ENCODE results near the gene ART5. TPM values are rescaled to one million over a fixed set of nuclear protein-coding genes. Genes with fewer than 3 reads are reported as not detected.
"Not testable (repeated sequence)": the region's sequence is repeated elsewhere in the genome, so short reads cannot be mapped to it uniquely, and the experiment has no call there.

The ART5 gene
- polyA plus RNA-seq, 4 donors, result 3.2 to 5.1 (median 3.8) TPM

DNA sequence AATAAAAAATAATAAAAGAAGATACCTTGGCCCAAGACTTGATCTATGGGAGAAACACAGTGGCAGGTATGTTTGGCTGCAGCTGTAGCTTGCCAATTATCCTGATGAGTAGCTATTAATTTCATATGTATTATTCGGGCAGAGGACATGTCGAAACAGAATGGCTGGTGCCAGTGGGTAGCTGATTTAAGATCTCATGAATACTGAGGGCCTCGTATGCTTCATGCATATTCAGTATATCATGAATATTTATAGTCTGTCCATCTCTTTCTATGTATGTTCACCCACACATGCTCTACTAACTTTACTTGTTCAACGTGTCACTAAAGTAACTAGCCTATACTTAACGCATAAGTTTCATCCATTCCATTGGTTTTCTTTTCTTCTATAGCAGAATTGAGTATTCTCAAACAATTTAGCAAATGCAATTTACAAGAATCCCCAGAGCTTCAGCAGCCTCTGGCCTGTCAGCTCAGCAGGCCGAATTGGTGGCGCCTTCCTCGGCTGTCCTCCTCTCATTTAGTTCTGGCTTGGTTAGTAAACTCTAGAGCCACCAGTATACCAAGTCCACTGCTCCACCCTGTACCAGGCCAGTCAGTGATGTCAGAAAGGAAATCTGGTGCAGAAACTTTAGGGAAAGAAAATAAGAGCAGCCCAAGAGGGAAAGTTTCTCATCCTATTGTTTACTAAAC, 17.9 kb downstream of the ART5 start:
- DNase-seq (ENCODE audit: low read depth in 4 of 4, low spot score in 3 of 4), result no peak

DNA sequence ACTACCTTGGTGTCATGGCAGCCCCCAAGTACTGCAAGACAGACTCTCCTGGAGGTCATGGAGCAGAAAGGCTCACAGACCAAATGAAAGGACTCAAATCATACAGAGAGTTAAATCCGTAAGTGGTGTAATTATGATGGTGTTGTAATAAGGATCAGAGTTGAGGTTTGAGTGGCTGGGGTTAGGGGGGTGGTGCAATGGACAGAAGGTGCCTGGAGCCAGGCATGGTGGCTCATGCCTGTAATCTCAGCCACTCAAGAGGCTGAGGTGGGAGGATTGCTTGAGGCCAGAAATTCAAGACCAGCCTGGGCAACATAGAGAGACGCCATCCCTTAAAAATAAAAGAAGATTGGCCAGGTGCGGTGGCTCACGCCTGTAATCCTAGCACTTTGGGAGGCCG, 18.7 kb downstream of the ART5 start:
- DNase-seq (ENCODE audit: low read depth in 4 of 4, low spot score in 3 of 4), result no peak

DNA sequence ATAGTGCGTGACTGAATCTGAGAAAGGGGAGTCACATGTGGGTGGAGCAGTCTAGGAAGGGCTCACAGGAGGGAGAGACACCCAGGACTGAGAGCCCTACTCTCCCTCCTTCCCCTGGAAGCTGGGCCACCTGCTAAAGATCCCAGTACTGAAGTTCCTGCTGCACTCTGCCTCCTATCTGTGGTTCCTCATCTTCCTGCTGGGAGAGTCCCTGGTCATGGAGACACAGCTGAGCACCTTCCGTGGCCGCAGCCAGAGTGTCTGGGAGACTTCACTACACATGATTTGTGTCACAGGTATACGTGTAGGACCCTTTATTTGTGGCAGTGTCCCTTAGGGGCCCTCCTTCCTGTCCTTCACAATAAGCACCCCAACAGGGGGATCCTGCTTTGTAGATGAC, 19.3 kb downstream of the ART5 start:
- no peak for DNase-seq (ENCODE audit: low read depth in 4 of 4, low spot score in 3 of 4)

DNA sequence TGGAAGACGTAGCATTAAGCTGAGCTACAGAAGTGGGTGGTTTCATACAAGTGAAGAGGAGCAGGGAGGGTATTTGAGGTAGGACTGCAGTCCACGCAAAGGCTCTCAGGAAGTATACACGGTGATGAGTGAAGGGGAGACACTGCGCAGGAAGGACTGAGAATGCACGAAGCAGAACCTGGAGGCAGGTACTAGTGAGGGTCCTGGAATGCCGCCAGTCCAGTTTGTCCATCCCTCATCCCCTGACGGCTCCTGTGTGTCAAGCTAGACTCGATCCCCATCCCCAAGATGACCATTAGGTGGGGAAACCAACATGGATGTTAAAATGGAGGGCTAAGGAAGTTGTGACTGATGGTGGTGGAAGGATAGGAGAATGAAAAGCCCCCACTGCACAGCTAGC, 23.8 kb downstream of the ART5 start:
- DNase-seq (ENCODE audit: low read depth in 4 of 4, low spot score in 3 of 4), result no peak

DNA sequence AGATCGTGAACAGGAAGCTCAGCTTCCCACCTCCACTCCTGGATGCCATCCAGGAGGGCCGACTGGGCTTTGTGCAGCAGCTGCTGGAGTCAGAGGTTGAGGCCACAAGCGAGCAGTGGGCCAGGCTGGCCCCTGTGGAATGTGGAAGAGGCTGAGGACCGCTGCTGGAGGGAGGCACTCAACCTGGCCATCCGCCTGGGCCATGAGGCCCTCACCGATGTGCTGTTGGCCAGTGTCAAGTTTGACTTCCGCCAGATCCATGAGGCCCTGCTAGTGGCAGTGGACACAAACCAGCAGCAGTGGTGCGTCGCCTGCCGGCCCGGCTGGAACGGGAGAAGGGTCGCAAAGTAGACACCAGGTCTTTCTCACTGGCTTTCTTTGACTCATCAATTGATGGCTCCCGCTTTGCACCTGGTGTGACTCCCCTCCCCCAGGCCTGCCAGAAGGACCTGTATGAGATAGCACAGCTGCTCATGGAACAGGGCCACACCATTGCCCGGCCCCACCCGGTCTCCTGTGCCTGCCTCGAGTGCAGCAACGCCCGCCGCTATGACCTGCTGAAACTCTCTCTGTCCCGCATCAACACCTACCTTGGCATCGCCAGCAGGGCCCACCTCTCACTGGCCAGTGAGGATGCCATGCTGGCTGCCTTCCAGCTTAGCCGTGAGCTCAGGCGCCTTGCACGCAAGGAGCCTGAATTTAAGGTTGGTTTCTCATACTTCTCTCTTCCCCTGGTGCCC, 24.9 kb downstream of the ART5 start:
- DNase-seq (ENCODE audit: low read depth in 4 of 4, low spot score in 3 of 4), result no peak

DNA sequence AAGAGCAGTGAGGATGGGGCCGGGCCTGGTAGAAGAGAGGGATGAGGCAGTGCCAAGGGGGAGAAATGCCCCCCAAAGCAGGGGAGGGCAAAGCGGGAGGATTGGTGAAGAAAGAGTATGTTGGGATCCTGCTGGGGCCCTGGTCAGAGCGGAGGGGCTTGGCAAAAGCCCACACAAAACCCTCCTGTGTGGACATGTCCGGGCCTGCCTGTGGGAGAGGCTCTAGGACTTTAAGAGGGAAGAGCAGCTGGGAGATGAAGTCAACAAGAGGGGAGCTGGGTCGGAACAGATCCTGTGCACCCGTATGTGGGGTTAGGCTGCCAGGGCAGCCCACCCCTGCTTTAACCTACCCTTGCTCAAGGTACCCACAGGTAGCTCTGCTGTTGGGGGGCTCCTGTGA, 25.8 kb downstream of the ART5 start:
- DNase-seq (ENCODE audit: low read depth in 4 of 4, low spot score in 3 of 4), result no peak

DNA sequence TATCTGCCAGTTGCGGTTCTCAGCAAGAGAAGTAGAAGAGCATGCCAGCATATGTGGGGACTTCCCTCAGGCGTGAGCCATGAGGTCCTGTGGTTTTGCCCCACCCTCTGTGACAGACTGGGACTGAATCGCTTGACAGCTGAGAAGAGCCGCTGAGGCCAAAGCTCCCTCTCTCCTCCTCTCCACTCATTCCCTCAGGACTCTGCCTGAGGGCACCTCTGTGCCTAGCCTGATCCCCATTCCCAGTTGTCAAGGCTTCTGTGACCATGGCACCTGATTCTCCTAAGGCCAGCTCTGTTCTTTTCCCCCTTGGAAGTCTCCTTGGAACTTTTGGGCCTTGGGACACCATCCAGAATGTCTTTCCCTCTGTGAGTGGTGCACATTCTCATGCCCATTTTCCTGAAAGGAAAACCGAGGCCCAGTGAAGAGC, 27.0 kb downstream of the ART5 start:
- DNase-seq (ENCODE audit: low read depth in 4 of 4, low spot score in 3 of 4), result no peak

DNA sequence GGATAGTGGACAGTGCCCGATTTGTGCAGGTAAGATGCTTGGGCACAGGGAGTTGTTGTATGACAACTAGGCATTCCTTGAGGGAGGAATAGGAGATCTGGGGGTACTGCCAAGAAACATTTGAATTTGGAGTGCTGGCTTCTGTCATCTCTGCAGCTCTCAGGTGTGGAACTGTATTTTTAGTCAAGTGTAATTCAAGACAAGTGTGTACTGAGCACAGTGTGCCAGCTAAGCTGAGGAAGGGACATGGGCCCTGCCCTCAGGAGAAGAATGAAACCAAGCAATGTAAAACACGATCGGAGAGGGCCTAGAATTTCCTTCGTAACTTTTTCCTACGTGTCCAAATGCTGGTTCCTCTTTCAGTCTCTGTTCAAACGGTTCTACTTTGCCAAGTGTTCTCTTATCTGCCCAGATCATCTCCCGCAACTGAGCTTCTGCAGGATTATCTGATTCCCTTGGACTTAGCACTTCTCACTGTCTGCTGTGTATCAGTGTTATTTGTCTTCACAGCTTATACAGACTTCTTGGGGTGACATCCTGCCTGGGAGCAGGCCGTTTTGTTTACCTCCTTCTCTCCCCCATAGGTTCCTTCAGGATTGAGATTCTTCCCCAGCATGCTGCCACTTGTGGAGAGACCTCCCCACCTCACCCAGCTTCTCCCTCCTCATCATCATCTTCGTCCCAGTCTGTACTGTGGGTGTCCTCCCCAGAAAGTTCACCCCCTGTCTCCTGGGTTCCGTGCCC, 27.6 kb downstream of the ART5 start:
- DNase-seq (ENCODE audit: low read depth in 4 of 4, low spot score in 3 of 4), result no peak

DNA sequence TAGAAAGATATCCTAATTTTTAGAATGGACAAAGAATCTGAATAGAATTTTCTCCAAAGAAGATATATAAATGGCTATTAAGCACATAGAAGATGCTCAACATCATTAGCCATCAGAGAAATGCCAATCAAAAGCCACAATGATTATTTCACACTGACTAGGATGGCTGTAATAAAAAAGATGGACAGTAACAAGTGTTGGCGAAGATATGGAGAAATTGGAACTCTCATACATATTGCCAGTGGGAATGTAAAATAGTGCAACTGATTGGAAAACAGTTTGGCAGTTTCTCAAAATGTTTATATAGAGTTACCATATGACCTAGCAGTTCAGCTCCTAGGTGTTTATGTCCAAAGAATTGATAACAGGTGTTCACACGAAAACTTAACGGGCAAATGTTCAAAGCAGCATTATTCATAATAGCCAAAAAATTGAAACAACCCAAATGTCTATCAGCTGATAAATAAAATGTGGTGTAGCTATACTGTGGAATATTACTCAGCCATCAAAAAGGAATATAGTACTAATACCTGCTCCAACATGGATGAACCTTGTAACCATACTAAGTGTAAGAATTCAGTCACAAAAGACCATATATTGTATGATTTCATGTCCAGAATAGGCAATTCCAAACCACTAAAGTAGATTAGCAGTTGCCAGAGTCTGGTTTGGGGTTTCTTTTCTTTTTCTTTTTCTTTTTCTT, 29.7 kb downstream of the ART5 start:
- no peak for DNase-seq (ENCODE audit: low read depth in 4 of 4, low spot score in 3 of 4)

DNA sequence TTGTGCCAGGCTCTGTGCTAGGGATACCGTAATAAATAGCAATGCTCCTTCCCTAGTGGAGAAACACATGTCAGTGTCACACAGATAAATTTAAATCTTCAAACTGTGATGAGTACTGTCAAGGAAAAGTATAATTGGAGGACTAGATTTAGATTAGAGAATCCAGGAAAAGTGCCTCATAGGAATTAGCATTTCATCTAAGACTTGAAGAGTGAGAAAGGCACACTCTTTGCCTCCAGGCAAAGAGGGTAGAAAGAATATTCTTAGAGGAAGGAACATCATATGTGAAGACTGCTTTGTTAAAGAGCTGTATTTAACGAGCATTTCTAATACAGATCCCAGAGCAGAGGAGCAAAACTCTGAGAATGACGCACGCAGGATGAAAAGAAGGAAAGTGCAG, 30.9 kb downstream of the ART5 start:
- no peak for DNase-seq (ENCODE audit: low read depth in 4 of 4, low spot score in 3 of 4)

DNA sequence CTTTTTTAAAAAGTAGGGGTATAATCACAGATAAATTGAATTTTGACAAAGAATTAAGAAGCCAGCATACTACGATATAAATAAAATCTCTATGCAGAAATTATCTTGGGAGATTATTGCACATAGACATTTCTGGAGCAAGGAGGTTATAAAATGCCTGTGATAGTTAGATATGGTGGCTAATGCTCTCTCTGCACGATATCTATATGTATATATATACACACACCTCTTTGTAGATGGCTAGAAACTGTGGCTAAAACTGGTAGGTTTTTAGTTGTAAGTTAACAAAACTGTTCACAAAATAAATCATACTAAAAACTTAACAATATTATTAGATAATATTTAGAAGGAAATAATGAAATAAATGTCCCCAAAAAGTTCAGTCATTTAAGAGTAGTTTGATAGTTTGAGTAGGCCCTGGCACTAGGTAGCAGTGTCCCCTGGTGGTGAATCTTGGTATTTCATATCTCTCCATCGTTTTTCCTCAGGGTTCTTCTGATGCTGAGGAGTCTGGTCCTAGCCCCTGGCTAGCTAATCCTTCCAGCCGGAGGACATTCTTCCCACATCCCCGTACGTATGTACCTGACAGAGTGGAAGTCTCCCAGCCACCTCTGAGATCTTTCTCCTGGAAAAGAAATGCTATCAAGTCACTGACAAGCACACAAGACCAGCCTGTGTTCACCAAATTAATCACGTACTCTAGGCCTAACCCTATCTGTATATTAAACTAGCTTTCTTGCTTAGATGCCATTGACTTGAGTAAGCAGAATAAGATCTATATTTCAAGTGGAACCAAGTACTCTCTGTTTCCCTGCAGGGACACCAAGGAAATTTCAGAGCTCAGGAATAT, 32.2 kb downstream of the ART5 start:
- DNase-seq (ENCODE audit: low read depth in 4 of 4, low spot score in 3 of 4), result peak in 1 of 4 donors; percentile 25

DNA sequence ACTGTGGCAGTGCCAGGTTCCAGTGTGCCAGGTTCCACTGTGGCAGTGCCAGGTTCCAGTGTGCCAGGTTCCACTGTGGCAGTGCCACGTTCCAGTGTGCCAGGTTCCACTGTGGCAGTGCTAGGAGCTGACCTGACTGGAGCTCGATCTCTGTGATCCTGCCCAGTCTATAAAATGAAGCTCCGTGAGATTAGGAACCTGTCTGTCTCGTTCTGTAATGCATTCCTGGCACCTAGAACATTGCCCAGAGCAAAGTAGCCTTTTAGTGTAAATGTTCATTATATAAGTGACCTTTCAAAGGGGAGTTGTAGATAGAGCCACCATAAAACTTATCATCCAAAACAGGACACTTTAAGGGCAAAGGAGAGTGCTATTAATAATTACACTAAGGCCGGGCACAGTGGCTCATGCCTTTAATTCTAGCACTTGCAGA, 36.0 kb downstream of the ART5 start:
- no peak for DNase-seq (ENCODE audit: low read depth in 4 of 4, low spot score in 3 of 4)

DNA sequence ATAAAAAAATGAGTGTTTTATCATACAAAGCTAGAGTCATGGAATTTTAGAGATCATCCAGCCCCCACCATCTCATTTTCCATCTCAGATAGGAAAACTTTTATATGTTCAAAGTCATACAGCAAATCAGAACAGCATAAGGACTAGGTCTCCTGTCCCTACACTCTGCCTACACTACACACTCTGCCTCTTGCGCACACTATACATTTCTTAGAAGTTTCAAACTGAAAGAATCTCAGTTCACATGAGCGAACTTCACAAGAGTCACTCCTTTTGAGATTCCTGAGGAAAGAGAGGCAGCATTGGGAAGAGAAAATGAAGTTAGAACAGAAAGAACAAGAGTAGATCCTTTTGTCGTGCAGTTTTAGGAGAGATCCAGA, 36.5 kb downstream of the ART5 start:
- DNase-seq (ENCODE audit: low read depth in 4 of 4, low spot score in 3 of 4), result no peak

DNA sequence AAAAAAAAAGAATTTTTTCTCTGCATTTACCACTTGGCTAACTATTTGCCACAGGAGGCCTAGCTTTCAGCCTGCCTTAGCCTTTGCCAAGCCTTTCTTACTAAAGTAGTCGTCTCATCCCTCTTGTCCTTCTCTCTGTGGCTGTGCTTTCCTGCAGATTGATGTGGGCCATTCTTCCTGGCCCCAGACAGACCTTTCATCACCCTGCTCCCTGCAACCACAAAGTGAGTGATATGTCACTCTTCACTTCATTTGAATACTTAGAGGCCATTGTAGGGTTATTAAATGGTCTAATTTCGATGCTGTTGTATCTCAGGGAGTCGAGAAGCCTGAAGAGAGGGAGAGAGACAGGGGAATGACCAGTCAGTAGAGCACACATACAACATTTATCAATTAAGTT, 37.6 kb downstream of the ART5 start:
- DNase-seq (ENCODE audit: low read depth in 4 of 4, low spot score in 3 of 4), result no peak

DNA sequence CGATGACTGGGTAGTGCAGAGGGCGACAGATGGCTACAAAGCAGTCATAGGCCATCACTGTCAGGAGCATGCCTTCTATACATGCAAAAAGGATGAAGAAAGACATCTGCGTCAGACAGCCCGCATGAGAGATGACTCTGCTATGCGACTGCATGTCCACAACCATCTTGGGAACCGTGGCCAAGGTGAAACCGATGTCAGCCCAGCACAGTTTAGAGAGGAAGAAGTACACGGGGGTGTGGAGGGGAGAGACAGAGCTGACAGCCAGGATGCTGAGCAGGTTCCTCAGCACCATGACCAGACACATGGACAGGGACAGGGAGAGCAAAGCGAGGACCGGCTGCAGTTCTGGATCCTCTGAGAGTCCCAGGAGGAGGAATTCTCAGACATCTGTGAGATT, 41.6 kb downstream of the ART5 start:
- DNase-seq (ENCODE audit: low read depth in 4 of 4, low spot score in 3 of 4), result not testable (repeated sequence)

DNA sequence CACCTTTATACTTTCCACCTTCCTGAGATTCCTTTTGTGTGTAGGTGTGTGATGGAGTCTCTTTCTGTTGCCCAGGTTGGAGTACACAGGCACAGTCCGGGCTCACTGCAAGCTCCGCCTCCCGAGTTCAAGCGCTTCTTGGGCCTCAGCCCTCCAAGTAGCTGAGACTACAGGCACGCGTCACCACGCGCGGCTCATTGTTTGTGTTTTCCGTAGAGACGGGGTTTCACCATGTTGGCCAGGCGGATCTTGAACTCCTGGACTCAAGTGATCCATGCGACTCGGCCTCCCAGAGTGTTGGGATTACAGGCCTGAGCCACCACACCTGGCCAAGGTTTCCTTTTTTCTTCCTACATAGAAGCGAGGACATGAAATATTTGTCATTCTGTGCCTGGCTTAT, 44.0 kb downstream of the ART5 start:
- not testable (repeated sequence) for DNase-seq (ENCODE audit: low read depth in 4 of 4, low spot score in 3 of 4)

DNA sequence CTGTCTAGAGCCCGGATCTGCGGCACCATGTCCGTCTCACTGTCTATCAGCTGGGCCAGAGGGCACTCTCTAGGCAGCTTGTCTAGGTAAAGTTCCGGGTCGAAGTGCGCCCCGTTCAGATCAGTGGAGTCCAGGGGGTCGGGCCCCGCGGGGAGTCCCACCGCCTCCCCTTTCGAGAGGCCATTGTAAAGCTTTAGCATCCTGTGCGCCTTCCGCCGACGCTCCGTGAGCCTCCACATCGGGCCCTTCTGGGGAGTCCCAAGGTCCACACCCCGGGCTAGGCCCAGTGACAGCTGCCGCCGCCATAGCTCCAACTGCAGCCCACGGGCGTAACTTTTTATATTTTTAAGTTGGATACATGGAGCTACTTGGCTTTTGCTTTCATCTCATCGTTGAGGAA, 50.5 kb downstream of the ART5 start:
- not testable (repeated sequence) for DNase-seq (ENCODE audit: low read depth in 4 of 4, low spot score in 3 of 4)

DNA sequence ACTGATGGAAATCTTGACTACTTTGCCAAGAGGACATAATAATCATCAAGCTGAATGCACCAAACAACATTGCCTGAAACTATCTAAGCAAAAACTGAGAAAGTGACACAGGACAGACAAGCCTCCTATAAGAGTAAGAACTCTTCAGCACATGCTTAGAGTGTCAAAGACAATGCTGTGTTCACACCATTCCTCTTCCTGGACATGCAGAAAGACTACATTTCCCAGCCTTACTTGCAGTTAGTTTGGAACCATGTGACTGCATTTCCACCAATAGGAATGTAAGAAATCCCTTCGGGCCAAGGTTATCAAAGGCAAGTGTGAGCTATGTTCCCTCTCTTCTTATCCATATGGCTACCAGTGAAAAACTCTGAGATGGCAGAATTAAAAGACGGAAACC, 51.6 kb downstream of the ART5 start:
- not testable (repeated sequence) for DNase-seq (ENCODE audit: low read depth in 4 of 4, low spot score in 3 of 4)

DNA sequence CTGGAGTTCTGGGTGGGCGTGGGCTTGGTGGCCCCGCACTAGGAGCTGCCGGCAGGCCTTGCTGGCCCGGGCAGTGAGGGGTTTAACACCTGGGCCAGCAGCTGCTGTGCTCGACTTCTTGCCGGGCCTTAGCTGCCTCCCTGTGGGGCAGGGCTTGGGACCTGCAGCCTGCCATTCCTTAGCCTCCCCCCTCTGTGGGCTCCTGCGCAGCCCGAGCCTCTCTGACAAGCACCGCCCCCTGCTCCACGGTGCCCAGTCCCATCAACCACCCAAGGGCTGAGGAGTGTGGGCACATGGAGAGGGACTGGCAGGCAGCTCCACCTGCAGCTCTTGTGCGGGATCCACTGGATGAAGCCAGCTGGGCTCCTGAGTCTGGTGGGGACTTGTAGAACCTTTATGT, 53.0 kb downstream of the ART5 start:
- not testable (repeated sequence) for DNase-seq (ENCODE audit: low read depth in 4 of 4, low spot score in 3 of 4)

All from left renal pelvis (tissue), 4 donors.